Breast epithelium (tissue), 4 donors: ENCODE data around the gene SV2C. TPM values are rescaled to one million over a fixed set of nuclear protein-coding genes. Genes with fewer than 3 reads are reported as not detected.
"Not testable (repeated sequence)": the region's sequence is repeated elsewhere in the genome, so short reads cannot be mapped to it uniquely, and the experiment has no call there.

Source experiments
- DNase-seq, 2 donors: peaks; one replicate each; pipeline ENCODE4 v3.0.0-alpha.2; 2019; ENCODE audit warnings: low spot score in 2 of 2
- H3K27ac ChIP-seq, 2 donors: fragments of 200-600 bp; sonication (generic) in 1 of 2; one replicate each; pipeline ENCODE4 v1.5.1; 2016 to 2019; ENCODE audit warnings: mild to moderate bottlenecking in 1 of 2
- H3K27me3 ChIP-seq, 2 donors: fragments of 200-600 bp; sonication (generic) in 1 of 2; one replicate each; pipeline versions ENCODE4 v1.5.1 to v1.6.0; 2017 to 2019; ENCODE audit warnings: control low read depth in 1 of 2, mild to moderate bottlenecking in 1 of 2
- H3K36me3 ChIP-seq: fragments of 200-600 bp; one replicate; pipeline ENCODE4 v1.5.1; 2019
- H3K4me1 ChIP-seq, 2 donors: fragments of 200-600 bp; sonication (generic); one replicate each; pipeline ENCODE4 v1.5.1; 2016 to 2019; ENCODE audit warnings: control low read depth in 1 of 2
- H3K4me3 ChIP-seq, 3 donors: fragments of 200-600 bp; sonication (generic); 1 replicate in 2 of 3; 2 replicates in 1 of 3; pipeline ENCODE4 v1.5.1; 2016 to 2019; ENCODE audit warnings: mild to moderate bottlenecking in 3 of 3, moderate library complexity in 2 of 3
- H3K9me3 ChIP-seq, 2 donors: fragments of 200-600 bp; sonication (generic) in 1 of 2; one replicate each; pipeline ENCODE4 v1.5.1; 2016 to 2019; ENCODE audit warnings: control low read depth in 1 of 2
- CTCF ChIP-seq, 3 donors: fragments of 450-650 bp; IDR thresholded peaks; one replicate each; pipeline ENCODE4 v1.5.1; 2016 to 2017; ENCODE audit warnings: antibody characterized with exemption in 3 of 3, mild to moderate bottlenecking in 3 of 3, moderate library complexity in 3 of 3
- POLR2A ChIP-seq: fragments of 450-650 bp; IDR thresholded peaks from one replicate; pipeline ENCODE4 v1.6.1; 2016; ENCODE audit warnings: antibody characterized with exemption, mild to moderate bottlenecking, moderate library complexity
- POLR2AphosphoS5 ChIP-seq, 3 donors: sonication (generic); formaldehyde crosslinking; IDR thresholded peaks; one replicate each; pipeline ENCODE4 v1.6.1; 2017; ENCODE audit warnings: antibody characterized with exemption in 3 of 3
- intact Hi-C: fragments of 100-400 bp; cut with DNase I; formaldehyde crosslinking; loops from one replicate; pipeline ENCODE4 v1.15.1; 2023; ENCODE audit warnings: low total_unique reads
- total RNA-seq, 3 donors: library from RNA; depleted of rRNA; stranded (reverse); fragments of >200 nt; gene quantifications; one replicate each; pipeline ENCODE4 v1.1.0, GENCODE V29; 2016

SV2C gene
- total RNA-seq, 3 donors from 2014 or later, result 0.32 to 1.3 (median 0.59) TPM

- TF ChIP-seq CTCF (IDR thresholded peaks at IDR 0.05) (no peak), POLR2AphosphoS5 (IDR thresholded peaks at IDR 0.05) (no peak), POLR2A (no peak)
- no peaks in the 10 kb centered on the region for H3K36me3 ChIP-seq
- H3K27ac ChIP-seq, result no peak overlapping the region
- no peak overlapping the region for H3K4me3 ChIP-seq
- no peaks in the 10 kb centered on the region for H3K4me1 ChIP-seq
- H3K9me3 ChIP-seq, result peaks cover 0 to 2% of the 10 kb centered on the region in 2 donors
- no peaks in the 10 kb centered on the region for H3K27me3 ChIP-seq
- no peak for DNase-seq
- intact Hi-C loops, result no loop called here
Observed at GRCh38 chr5:76366596-76366995, 283.4 kb downstream of the SV2C start.

GRCh38 chr5:76367623-76368371, 284.6 kb downstream of the SV2C start:
- intact Hi-C loops, result no loop called here
- H3K27ac ChIP-seq, result no peak overlapping the region
- TF ChIP-seq POLR2A, result no peak
- TF ChIP-seq POLR2AphosphoS5 (IDR thresholded peaks at IDR 0.05), result no peak
- TF ChIP-seq CTCF (IDR thresholded peaks at IDR 0.05), result no peak
- peaks cover 0 to 2% of the 10 kb centered on the region in 2 donors for H3K9me3 ChIP-seq
- H3K4me1 ChIP-seq, result no peaks in the 10 kb centered on the region
- no peaks in the 10 kb centered on the region for H3K27me3 ChIP-seq
- no peaks in the 10 kb centered on the region for H3K36me3 ChIP-seq
- DNase-seq, result no peak
- no peak overlapping the region for H3K4me3 ChIP-seq

- peaks cover 0 to 2% of the 10 kb centered on the region in 2 donors for H3K9me3 ChIP-seq
- no peaks in the 10 kb centered on the region for H3K36me3 ChIP-seq
- intact Hi-C loops, result no loop called here
- H3K27ac ChIP-seq, result no peak overlapping the region
- TF ChIP-seq CTCF (IDR thresholded peaks at IDR 0.05) (no peak), POLR2A (no peak), POLR2AphosphoS5 (IDR thresholded peaks at IDR 0.05) (no peak)
- H3K4me3 ChIP-seq, result no peak overlapping the region
- no peaks in the 10 kb centered on the region for H3K4me1 ChIP-seq
- DNase-seq, result no peak
- H3K27me3 ChIP-seq, result no peaks in the 10 kb centered on the region
Observed at GRCh38 chr5:76368941-76369340, 285.8 kb downstream of the SV2C start.

GRCh38 chr5:76369668-76370067, 286.5 kb downstream of the SV2C start:
- H3K27me3 ChIP-seq, H3K9me3 ChIP-seq, H3K4me1 ChIP-seq, intact Hi-C loops, H3K4me3 ChIP-seq, DNase-seq, H3K36me3 ChIP-seq, H3K27ac ChIP-seq: not testable (repeated sequence)

- intact Hi-C loops, result no loop called here
- TF ChIP-seq POLR2AphosphoS5 (IDR thresholded peaks at IDR 0.05) (no peak), CTCF (IDR thresholded peaks at IDR 0.05) (no peak), POLR2A (no peak)
- H3K4me1 ChIP-seq, result no peaks in the 10 kb centered on the region
- H3K36me3 ChIP-seq, result no peaks in the 10 kb centered on the region
- DNase-seq, result no peak
- peak overlapping the region in 1 of 2 donors; percentile 50 for H3K27ac ChIP-seq
- peaks cover 0 to 2% of the 10 kb centered on the region in 2 donors for H3K9me3 ChIP-seq
- H3K4me3 ChIP-seq, result no peak overlapping the region
- H3K27me3 ChIP-seq, result no peaks in the 10 kb centered on the region
Observed at GRCh38 chr5:76371960-76372322, 288.8 kb downstream of the SV2C start.
